Measurements from ENCODE around the gene GDPD5.

The GDPD5 gene

GRCh38 chr11:75469785-75470405 is 55.8 kb downstream of the GDPD5 start:
- DNase-seq: no peak

- DNase-seq: no peak
Observed at GRCh38 chr11:75468534-75469340, 57.0 kb downstream of the GDPD5 start.

- DNase-seq: no peak
Observed at GRCh38 chr11:75467881-75468280, 57.9 kb downstream of the GDPD5 start.

DNA sequence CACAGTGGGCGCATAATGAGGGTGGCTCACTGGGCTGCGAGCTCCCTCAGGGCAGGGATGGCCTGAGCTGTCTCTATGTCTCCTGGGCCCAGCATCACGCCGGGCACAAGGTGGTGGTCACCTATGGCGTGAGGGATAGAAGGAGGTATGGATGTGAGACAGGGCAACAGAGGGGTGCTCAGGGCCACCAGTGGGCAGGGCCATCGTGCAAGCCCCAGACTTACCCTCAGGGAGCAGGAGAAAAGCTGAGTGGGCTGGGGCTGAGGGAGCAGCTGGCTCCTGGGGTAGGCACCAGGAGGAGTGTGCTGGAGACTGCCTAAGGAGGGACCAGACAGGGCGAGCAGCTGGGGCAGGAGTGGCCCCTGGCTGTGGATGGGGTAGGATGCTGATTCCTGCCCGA is 58.4 kb downstream of the GDPD5 start:
- no peak for DNase-seq

- no peak for DNase-seq
Observed at GRCh38 chr11:75465701-75466531, 59.8 kb downstream of the GDPD5 start.

DNA sequence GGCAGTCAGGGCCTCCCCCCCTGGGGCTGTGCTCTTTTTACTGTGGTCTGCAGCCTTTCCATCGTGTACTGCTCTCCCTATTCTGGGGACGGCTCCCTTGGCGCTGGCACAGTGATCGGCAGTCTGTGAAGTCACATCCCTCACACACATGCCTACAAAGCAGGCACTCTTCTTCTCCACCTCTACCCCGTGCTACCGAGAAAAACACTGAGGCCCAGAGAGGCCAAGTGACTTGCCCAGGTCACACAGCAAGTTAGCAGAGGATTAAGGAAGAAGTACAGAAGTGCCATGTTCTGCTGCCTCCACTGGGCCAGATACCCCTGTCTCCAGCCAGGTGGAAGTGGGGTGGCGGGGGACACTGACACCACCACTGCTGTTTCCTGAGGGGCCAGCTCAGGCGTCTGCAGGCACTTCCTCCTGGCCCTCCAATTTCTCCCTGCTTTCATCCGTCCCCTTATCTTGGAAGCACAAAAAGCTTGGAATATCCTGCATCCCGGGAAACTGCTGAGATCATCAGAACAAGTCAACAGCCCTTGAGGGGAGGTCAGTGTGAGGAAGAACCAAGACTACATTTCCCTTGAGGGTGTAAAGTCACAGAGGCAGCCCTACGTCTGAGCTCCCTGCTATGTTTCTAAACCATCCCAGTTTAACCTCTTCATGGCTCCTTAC is 62.5 kb downstream of the GDPD5 start:
- DNase-seq: no peak

DNA sequence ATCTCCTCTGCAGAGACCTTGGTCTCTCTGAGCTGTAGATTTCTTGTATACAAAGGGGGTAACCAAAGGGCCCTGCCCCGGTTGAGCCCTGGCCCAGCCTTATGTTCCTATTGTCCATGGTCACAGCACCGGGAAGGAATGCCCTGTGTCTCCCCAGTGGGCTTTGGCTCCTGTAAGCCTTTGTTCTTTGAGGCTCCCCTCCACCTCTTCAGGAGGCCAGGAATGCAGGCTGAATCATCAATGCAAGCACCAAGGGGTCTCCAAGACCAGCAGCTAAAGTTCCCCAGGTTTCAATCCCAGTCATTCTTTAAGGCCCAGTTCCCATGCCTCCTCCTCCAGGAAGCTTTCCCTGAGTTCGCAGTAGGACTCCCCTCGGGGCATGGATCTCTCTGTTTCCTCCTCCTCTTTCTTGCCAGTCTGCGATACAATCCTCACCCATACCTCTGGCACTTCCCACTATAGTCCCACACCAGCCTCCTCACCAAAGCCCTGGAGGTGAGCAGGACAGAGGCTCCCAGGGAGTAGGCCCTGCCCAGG is 63.6 kb downstream of the GDPD5 start:
- no peak for DNase-seq

DNA sequence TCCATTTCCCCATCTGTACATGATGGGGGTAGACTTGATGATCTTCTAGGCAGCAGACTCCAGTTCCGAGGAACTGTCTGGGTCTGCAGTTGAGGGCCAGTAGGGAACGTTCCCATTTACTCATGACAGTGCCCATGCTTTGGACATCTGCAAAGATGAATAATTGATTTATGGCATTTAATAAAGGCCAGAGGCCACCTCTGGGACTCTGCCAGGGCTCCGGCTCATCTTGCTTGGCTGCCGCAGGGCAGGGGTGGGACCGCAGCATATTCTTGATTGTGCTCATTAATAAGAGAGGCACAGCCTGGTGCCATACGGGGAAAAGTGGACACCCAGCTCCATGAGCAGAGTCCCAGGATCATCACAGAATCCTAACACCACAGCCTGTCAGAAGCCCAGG is 64.6 kb downstream of the GDPD5 start:
- DNase-seq: no peak

GRCh38 chr11:75456596-75457183 is 69.1 kb downstream of the GDPD5 start:
- DNase-seq: no peak

- DNase-seq: no peak
Observed at GRCh38 chr11:75454987-75455386, 70.8 kb downstream of the GDPD5 start.

- DNase-seq: no peak
Observed at GRCh38 chr11:75453916-75454655, 71.7 kb downstream of the GDPD5 start.

DNA sequence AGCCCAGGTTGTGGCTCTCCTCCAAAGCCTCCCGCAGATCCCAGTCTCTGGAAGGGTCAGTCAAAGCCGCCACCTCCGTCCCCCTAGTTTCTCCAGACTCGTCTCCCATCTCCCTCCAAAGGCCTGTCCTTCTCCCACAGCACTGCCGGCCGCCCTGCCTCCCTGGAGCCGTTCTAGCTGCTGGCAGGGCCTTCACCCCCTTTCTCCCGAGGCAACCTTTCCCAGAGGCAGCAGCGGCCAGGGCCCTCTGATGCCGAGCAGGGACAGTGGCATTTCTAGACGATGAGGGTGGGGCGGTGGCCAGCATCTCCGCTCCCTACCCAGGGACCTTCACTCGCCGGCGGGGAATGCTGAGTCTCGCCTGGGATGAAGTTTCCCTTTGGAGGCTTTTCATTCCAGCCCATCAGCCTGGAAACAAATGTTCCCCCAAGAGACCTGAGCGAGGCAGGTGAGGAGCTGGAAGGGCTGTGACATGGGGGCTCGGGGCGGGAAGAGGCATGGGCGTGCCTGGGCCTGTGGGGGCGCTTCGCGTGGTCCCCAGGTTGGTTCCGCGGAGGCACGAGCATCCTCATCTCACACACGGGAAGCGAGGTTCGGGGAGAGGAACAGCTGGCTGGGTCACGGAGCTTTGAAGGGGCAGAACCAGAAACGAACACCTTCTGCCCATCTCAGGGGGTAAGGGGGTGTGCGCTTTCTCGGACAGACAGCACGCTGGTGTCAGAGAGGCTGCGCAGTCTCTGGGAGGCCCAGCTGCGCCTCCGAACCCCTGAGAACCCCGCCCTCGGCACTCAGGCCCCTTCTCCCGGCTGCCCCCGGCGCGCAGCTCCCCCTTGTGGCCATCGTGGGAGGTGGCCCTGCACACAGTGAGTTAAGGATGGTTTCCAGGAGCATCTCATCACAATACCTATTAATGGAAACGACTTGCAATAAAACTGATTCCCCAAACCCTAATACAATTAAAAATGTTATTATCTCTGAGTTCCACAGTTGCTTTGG is 74.6 kb downstream of the GDPD5 start:
- DNase-seq: no peak

DNA sequence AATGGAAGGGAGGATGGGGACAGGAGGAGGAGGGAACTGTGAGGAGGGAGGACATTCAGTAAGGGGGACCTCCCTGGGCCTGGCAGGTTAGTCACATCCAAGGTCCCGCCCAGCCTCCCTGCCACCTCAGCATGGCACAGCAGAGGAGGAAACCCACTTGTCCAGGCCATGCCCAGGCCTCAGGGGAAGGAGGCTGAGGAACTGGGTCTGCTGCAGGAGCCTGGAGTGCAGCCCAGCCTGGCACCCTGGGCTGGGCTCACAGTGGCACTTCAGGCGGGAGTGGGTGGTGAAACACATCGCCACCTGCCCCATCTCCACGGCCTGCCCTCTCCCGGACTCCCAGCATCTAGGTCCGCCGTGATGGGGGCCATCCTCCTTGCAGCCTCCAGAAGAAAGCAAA is 75.5 kb downstream of the GDPD5 start:
- no peak for DNase-seq

DNA sequence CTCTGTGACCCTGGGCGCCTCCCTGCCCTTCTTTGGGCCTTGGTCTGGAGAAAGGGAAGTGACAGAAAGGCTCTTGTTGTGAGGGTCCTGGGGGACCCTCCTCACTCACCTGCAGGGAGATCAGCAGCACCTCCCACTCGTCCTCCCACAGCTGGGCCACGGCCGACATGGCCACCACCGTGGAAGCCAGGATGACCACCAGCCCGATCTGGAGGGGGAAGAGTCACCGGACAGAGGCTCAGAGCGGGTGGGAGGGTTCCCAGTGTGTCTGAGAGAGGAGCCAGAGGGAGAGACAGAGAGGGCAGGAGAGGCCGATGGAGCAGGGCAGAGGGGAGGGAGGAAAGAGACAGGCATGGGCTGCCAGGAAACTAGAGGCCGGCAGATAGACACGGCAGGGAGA is 76.0 kb downstream of the GDPD5 start:
- no peak for DNase-seq

GRCh38 chr11:75449271-75449670 is 76.5 kb downstream of the GDPD5 start:
- DNase-seq: no peak

- no peak for DNase-seq
Observed at GRCh38 chr11:75447415-75447814, 78.3 kb downstream of the GDPD5 start.

DNA sequence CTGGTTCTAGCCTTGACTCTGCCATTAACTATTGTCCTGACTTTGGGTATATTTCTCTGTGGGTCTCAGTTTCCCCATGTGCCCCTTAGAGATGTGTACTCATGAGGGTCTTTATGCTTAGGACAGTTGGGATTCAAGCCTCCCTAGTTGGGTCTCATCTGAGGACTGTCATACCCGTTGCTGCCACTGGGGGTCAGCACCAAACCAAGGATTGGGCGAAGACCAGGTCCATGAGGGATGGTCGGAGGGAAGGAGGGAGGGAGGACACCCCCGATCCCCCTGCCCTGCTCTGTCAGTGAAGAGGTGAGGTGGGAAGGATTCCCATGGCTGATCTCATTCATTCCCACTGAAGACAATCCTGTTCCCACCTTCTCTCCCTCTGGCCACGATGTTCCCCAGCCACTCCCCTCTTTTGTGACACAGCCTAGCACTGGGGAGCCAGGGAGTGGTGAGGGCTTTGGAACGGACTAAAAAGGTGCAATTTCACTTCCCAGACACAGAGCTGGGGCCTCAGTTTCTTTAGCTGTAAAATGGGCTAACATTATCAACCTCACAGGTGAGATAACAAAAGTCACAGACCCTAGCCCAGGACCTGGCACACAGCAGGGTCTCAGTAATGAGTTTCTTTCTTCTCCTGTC is 80.3 kb downstream of the GDPD5 start:
- no peak for DNase-seq

DNA sequence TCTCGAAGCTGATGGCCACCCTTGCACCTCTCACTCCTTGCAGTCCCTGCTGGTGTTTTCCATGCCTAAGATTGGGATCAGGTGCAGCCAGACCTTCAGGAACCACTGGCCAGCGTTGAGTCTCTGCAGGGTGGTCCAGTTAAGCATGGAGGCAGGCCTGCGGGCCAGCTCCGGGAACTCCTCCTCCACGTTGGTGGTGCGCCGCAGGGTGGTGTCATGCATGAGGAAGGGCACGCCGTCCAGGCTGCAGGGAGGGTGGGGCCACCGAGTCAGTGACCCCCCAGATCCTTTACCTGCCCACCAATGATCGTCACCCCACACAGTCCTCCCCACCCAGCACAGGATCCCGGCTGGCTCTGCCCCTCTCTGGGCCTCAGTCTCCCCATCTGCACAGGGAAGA is 82.7 kb downstream of the GDPD5 start:
- no peak for DNase-seq

- no peak for DNase-seq
Observed at GRCh38 chr11:75442161-75442885, 83.4 kb downstream of the GDPD5 start.
